HG03039 (cell line): ENCODE results near the gene ERICH4.
"Not testable (repeated sequence)": the region's sequence is repeated elsewhere in the genome, so short reads cannot be mapped to it uniquely, and the experiment has no call there.

Source experiments
- ATAC-seq: cut with Tn5 transposase; IDR thresholded peaks from one replicate; pipeline ENCODE4 v1.9.1; 2021; ENCODE audit warnings: mild to moderate bottlenecking, moderate library complexity; ENCODE audit not compliant: unreplicated experiment

The ERICH4 gene

DNA sequence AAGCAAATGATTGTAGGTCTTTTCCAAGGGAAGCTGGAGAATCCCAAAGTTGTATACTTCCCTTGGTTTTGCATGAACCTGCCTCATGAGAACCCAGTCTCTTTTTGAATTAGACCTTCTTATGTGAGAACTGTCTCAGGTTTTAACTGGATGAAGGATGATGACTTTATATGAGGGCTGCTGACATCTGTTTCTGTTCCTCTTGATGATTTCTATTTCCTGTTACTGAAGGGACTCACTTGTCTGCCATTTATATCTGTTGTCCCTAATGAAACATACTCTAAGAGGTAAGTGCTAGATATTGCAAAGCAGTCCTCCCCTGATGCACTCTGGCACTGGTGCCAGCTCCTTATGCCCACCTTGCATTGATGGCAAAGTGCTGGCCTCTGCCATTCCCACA, 33.6 kb downstream of the ERICH4 start:
- ATAC-seq, result no peak

DNA sequence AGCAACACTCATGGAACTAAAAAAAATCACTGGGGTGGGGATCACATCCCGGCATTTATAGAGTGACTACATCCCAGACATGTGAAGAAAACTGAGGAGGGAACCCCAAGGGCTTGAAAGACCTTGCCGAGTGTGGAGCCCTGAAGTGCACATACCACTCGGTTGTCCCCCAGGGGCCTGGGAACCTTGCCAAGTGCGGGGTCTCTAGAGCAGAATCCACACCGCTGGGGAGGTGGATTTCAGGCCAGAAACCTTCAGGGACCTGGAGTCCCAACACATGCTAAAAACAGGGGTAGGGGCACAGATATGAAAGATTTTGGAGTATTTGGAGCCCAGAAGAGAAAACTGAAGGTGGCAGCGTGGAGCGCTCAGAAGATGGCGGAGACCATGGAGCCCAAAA, 35.2 kb downstream of the ERICH4 start:
- ATAC-seq, result no peak

DNA sequence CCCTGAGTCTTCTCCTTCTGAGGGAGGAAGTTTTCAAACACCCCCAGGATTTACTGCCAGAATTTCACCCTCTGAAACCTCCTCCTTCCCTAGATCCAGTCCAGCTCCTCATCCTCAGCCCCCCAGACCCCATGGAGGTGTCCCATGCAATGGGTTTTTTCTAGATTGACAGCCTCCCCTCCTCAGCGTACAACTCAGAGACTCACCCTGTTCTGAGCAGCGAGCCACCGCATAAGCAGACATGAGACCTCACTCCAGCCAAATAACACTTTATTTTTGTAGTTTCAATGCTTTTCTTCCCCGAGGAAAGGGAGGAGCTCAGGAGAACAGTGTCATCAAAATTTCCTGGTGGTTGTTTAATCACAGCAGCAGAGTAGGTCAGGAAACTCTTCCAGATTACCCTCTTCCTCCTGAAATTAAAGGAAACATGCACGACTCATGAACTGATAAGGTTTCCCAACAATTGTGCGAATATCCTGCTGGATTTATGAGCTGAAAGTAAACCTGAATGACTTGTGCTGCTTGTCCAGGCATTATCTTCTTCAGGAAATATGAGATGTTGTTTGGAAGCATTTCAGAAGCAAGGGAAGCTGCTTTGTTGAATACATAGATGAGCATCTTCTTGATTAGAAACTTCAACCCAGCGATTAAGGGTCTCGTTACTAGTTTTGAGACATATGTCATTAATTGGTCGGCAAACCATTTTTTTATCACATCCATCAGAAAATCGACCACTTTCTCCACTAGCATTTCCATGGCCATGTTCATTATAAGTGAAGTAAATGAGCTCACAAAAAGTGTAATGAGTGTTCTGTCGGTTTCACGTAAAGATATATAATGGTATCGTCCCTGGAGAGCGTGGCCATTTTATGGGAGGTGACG, 36.2 kb downstream of the ERICH4 start:
- no peak for ATAC-seq

DNA sequence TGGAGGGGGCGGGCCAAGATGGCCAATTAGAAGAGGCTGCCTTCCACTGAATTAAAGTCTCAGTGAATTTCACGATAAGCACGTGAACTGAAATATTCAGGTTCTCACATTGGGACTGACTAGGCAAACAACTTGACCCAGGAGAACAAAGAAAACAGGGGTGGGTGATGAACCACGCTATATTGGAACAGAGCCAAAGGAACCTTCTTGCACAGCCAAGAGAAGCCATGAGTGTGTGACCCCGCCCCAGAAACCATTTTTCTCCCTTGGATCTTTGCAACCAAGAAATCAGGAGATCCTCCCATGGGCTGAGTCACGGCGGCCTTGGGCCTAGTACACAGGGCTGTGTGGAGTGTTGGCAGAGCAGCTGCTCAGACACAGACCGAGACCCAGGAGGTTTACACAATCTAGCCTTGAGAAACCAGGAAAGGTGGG, 36.8 kb downstream of the ERICH4 start:
- no peak for ATAC-seq

DNA sequence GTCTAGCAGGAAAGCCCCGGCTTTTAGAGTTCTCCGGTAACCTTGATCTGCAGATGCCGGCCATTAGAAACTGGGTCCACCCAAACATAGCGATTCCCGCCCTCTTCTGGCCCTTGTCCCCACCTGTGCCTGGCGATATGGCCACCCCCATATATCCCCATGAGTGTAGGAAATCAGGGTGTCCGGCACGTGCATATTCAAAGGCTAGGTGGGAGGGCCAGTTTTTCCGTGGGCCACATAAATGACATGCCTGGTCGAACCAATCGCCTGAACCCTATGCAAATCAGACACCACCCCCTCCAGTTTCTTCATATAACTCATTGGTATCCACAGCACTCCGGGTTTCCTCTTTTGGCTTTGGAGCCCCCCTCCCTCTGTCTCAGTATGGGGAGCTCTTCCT, 37.4 kb downstream of the ERICH4 start:
- ATAC-seq, result no peak

DNA sequence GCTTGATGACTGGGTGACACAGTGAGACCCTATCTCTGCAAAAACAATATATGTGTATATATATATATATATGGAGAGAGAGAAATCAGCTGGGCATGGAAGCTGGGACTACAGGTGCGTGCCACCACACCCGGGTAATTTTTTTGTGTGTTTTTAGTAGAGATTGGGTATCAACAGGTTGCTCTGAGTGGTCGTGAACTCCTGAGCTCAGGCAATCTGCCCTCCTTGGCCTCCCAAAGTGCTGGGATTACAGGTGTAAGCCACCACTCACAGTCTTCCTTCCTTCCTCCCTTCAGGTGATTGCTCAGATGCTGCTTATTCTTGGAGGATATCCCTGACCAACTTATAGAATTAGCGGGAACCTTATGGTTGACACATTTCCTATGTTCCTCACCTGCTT, 41.9 kb downstream of the ERICH4 start:
- ATAC-seq, result no peak

DNA sequence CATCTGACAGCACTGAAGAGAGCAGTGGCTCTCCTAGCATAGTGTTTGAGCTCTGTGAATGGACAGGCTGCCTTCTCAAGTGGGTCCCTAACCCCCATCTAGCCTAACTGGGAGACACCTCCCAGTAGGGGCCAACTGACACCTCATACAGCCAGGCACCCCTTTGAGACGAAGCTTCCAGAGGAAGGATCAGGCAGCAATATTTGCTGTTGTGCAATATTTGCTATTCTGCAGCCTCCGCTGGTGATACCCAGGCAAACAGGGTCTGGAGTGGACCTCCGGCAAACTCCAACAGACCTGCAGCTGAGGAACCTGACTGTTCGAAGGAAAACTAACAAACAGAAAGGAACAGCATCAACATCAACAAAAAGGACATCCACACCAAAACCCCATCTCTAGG, 44.0 kb downstream of the ERICH4 start:
- not testable (repeated sequence) for ATAC-seq

DNA sequence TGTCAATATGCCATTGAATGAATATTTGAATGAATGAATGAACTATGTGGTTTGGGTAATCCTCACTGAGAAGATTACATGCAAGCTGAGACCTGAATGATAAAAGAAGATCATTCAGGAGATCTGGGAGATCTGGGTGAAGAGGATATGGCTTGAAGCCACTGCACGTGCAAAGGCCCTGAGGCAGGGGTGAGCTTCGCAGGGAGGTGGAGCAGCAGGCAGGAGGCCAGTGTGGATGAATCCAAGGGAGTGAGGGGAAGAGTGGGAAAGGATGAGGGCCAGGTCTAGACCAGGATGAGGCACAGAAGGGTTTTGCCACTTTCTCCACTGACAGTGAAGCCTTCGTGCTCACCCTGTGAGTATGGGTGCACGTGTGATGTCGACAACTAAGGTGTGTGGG, 49.9 kb downstream of the ERICH4 start:
- no peak for ATAC-seq
